Activated effector memory CD4-positive, alpha-beta T cell treated with Interleukin-2 at 50 U/mL for 16 hours (primary cell): Measurements from ENCODE around the gene ITGB1BP1.

Source experiments
- DNase-seq: peaks from one replicate; pipeline ENCODE4 v3.0.0-alpha.2; 2020

ITGB1BP1 gene

DNA sequence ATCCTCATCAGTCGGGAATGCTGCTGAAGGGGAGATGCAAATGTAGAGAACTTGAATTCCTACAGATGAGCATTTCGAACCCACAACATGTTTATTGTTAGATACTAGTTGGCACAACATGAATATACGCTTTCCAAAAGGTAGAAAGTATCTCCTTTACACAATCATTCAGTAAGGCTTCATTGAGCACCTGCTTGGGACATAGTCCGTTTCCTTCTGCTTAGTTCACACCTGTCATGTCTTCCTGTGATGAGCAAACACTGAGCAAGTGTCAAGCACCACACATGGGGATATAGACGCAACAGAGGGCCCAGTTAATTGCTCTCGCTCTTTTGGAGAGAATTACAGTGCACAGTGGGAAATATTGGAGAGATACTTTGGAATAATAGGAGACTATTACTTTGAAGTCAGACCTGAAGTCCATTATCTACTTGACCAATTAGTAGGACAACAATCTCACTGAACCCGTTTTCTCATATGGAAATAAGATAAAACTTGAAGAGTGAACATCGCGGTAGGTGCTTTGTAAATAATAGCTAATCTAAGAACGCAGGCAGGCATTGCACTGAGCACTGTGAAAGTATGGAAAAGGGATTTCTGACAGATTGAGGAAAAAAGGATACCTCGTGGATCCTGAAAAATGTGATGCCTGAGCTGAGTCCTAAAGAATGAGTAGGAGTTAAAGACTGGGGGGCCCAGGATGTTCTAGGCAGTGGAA is 1.3 kb upstream of the ITGB1BP1 start:
- no peak for DNase-seq

DNA sequence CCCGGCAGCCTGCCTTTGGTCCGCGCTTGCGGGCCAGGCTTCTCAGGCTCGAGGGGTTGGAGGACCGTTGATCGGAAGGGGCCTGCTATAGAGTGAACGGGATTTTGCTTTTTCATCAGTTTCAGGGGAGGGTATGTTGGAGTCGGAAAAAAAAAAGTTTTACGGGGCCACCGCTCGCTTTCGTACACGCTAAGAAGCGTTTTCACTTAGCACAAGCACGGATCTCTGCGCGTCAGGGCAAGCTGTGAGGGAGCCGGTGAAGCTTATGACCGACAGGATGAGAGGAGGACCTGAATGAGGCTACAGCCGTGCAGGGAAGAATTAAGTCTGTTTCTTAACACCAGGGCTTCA is 569 bp upstream of the ITGB1BP1 start:
- peak; percentile 18 for DNase-seq

DNA sequence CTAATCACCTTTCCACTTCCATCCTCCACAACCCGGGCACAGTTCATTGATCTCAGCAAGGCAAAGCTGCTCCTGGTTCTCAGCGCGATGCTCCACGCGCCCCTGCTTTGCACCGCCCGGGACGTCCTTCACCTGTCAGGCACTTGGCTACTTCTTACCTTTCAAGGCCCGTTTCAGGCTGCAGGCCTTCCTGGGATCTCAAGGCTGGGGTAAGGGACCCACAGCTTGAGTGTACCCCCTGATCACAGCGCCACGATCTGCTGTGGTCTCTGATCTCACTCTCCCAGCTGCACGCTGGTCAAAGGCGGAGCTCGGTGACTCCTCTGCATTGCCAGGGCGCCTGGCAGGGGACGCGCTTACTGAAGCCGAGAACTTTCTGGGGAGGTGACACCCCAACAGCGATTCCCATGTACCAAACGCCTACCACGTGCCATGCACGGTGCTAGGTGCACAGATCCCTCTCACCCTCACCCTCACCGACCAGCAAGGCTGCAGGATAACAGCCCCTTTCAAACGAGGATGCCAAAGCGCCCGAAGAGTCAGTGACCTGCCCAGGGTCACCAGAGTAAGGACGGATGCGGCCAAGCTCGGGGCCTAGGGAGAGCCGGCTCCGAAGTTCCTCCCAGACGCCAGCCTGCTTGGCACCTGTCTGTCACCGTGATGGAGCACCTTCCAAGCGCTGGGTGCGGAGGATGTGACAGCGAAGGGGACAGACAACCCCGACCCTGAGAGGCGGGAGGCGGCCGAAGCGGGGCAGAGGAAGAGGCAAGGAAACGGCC is 818 bp downstream of the ITGB1BP1 start:
- peak; percentile 33 for DNase-seq

DNA sequence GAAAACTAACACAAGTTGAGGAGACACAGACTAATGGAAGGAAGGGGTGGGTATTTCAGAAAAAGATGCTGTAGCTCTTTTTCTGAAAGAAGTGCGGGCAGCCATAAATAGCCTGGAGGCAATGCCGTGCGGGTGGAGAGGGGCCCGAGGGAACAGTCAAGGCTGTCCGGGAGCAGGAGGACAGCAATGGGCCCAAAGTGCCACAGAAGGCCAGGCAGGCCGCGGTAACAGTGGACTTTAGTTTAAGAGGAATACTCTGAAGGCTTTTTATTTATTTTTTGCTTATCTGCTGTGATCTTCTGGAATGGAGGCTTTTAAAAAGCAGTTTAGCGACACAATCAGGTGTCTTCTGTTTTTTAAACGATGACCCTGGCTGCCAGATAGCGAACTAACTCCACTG is 2.8 kb downstream of the ITGB1BP1 start:
- DNase-seq: no peak

DNA sequence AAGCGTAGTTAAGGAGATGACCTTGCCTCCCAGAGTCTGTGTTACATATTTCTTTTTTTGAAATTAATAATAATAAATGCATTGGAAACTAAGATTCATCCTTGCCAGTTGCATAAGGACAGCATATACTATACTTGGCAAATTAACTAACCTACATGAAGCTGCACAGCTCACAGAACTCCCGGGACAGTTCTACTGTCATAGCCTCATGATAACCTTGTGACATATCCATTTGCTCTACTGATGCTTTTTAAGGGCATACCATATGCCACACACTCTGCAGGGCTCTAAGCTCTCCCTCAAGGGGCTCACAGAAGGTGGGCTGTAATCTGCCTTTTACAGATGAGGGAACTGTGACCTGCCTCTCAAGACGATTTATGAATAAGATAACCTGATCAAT is 3.8 kb downstream of the ITGB1BP1 start:
- no peak for DNase-seq

DNA sequence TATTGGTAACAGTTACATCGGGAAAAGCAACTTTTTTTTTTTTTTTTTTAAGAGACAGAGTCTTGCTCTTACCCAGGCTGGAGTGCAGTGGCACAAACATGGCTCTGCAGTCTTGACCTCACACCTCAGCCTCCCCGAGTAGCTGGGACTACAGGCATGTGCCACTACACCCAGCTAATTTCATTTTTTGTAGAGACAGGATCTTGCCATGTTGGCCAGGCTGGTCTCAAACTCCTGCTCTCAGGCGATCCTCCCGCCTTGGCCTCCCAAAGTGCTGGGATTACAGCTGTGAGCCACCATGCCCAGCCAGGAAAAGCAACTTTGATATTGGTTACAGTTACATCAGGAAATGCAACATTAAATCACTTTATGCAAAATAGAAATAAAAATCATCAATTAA is 4.6 kb downstream of the ITGB1BP1 start:
- DNase-seq: no peak

DNA sequence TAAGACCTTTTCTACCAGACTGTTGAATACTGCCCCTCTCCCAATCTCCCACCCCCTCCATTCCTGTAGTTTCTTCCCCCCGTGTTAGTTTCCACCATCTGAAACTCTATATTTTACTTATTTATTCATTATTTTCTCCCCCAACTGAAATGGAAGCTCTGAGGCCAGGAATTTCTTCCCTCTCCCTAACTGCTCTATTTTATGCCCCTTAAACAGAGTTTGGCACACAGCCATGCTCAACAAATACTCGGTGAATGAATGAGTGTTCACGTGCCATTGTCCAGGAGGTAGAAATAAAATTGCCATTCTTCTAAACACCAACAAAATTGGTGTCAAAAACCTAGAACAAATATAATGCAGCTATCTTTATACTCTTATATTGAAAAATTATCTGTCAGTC is 5.6 kb downstream of the ITGB1BP1 start:
- DNase-seq: no peak

DNA sequence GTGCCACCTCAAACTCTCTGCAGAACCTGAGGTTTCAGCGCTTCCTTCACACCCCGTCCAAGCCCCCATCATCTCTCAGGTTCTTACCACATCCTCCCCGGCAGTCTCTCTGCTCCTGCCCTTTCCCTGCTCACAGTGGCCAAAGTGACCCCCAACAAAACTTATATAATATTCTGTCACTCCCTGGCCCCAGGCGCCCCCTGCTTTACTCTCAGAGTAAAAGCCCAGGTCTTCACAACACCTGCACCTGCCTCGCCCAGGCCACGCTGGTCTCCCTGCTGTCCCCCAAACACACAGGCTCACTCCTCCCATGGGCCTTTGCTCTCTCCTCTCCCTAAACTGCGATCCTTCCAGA is 6.4 kb downstream of the ITGB1BP1 start:
- no peak for DNase-seq

DNA sequence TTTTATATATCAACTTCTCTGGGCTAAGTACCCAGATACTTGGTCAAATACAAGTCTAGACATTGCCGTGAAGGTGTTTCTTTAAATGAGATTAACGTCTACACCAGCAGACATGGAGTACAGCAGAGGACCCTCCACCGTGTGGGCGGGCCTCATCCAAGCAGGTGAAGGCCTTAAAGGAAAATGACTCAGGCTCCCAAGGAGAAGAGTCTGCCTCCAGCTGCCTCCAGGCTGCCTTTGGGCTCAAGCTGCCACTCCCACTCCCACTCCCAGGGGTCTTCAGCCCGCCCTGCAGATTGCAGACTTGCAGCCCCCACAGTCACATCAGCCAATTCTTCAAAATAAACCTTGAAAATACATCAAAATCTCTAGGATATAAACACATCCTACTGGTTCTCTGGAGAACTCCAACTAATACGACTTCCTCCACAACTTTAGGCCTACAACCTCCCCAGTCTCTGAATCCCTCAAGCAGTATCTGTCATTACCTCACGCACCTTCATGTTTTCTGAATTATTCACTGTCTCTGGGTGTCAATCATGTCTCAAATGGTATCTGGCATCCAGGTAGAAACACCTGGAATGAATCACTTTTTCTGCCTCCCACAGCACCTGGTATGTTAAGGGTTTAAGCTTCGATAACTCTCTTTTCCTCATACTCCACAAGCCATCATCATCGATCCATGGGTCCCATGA is 6.9 kb downstream of the ITGB1BP1 start:
- DNase-seq: no peak

DNA sequence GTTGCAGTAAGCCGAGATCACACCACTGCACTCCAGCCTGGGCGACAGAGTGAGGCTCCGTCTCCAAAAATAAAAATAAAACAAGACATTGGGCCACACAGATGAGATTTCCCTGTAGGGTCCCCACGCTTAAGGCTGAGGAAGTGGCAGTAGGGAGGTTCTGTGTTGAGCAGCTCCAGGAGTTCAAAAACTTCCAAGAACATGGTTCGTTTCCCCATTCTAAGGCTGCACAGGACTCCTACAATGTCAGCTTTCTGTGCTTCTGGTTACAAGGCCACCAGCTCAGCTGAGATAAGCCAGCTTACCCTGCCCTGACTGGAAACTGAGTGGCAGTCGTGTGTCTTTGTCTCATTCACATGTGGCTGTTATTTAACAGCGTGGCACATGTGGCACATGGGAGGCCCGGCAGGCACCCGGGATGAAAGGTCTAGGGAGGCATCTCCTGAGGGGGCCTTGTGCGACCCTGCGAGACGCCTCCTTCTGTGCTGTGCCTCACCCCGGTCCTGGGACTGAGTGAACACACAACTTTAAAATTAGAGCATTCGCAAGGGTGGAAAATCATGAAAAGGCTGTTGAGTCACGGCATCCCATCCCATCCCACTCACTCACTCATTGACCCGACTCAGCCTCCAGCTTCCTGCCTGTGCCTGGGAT is 7.7 kb downstream of the ITGB1BP1 start:
- DNase-seq: no peak

DNA sequence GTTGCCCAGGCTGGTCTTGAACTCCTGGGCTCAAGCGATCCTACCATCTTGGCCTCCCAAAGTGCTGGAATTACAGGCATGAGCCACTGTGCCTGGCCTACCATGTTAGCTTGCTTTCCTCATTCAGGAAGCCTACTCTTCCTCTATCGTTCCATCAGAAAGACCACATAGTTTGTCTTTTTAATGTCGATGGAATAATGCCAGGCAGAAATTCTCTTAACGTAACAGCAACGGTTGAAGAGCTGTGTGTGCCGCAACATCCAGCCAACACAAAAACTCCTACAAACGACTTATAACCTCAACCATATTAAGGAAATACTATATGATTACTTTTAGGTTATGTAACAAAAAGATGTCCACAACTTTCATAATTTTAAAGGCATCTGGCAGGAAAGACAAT is 10.5 kb downstream of the ITGB1BP1 start:
- DNase-seq: no peak

DNA sequence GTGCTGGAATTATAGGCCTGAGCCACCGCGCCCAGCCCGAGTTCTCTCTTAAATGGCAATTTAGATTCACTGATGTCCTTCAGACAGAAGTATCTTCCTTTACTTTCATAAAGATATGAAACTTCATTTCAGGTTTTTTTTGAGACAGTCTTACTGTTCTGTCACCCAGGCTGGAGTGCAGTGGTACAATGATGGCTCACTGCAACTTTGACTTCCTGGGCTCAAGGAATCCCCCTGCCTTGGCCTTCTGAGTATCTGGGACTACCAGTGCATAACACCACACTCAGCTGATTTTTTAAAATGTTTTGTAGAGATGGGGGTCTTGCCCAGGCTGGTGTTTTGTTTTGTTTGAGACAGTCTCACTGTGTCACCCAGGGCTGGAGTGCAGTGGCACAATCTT is 13.2 kb downstream of the ITGB1BP1 start:
- DNase-seq: no peak

DNA sequence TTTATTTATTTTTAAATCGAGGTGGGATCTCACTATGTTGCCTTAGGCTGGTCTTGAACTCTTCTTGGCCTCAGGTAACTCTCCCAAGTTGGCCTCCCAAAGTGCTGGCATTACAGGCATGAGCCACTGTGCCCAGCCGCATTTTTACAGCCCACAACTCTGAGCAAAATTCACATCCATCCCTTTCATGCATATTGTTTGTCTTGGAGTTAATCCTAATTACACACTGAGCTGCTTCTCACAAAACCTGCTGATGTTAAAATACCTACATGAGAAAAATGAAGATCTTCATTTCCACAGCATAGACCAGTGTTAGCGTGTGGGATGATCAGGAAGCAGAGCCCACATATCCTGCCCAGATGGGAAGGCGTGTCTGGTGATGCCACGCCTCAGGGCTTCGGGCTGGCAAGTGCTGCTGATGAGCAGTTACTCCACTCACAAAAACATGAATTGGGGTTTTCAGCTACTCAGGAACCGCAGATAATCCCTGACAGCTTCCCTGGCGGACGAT is 14.6 kb downstream of the ITGB1BP1 start:
- no peak for DNase-seq

DNA sequence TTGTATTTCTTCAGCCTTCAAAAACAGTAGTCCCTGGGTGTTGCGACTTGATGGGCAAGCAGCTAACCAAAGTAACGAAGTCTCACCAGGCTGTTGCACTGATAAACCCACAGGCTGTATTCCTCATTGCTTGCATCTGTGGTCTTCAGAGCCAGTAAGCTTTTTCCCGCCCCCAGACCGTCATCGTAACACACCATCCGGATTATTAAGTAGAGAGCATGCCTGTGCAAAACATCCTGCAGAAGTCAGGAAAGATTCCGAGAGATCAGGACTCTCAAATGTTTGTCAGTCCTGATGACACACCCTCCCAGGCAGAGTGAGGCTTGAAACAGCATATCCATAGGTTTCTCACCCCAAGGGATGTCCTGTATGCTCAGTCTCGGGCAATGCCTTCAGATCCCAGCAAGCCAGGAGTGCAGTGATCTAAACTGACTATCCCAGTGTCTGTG is 15.9 kb downstream of the ITGB1BP1 start:
- no peak for DNase-seq

DNA sequence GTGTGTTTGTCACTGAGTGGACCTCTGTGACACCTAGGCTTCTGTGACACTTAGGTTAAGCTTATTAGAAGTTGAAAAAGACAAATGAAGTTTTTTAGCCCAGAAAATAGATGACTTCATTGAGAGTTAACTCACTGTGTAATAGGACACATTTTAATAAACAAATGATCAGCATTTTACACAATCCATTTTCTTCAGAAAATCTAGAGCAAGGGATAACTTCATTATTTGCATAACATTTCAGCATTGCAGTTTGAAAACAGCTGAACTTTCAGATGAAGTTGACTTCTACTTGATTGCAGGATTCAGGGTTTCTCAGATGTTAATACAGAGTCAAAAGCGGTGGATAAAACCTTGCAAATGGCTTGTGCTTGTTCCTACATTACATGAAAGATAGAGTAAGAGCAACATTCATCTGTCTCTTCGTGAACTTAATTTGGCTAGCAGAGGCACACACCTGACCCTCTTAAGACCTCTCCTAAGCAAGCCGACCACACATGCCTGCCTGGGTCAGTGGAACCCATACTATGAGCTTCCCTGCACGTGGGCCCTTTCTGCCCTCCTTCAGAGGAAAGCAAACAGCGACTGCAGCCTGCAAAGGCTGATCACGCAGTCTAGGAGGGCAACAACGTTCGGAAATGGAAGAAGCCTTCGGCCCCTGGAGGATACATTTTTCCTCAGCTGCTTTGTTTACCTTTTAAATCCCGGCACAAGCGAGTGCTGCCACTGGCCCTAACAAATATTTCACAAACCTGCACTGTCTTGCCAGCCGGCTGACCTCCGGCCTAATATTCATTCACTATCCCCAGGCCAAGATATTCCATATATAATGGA is 16.6 kb downstream of the ITGB1BP1 start:
- DNase-seq: no peak

DNA sequence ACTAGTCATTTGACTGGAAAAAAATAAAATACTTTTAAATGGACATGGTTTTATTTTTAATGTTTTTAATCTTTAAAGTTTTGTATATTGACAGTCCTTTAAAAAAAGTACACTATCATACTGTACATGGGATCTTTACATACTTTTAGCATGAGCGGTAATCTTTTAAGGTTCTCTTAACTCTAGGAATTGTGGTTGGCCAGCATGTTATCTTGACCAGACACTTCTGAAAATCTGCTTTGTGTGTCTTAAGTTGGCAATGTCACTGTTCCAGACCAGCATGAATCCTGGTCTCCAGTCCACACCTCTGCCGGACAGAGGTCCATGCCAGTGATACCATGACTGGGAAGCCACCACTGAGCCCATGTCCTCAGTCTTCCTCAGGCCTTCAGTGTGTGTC is 17.7 kb downstream of the ITGB1BP1 start:
- no peak for DNase-seq

DNA sequence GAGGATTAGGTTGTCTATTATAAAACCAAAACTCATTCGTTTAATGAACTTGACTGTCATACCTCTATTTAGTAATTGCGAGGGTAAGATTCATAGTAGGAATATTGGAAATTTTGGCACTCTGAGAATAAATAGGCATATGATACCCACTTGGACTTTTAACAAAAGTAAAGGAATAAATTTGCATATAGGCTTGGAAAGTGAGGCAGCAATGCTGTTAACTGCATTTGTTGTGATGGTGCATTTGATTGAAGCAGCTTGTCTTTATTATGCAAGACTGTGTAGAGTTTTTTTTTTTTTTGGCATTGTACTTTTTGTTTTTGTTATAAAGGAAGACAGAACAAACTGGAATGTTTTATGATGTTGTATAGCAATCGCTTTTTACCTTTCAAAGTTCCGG is 18.9 kb downstream of the ITGB1BP1 start:
- no peak for DNase-seq

DNA sequence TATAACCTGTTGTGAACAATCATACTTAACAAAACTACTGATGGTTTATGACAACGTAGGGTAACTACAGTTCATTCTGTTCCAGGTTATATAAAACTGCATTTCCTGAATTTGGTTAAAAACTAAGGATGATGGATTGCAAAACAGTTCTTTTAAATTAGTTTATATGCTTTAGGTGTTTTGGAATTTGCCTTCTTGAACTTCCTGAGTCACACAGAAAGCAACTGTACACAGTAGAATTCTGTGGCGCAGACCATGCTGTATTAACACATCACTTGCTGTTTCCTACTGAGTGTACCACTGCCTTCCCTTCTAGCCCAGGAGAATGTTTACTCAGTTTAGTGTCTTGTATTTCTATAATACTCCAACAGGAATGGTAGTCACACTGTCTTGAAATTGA is 19.4 kb downstream of the ITGB1BP1 start:
- no peak for DNase-seq

DNA sequence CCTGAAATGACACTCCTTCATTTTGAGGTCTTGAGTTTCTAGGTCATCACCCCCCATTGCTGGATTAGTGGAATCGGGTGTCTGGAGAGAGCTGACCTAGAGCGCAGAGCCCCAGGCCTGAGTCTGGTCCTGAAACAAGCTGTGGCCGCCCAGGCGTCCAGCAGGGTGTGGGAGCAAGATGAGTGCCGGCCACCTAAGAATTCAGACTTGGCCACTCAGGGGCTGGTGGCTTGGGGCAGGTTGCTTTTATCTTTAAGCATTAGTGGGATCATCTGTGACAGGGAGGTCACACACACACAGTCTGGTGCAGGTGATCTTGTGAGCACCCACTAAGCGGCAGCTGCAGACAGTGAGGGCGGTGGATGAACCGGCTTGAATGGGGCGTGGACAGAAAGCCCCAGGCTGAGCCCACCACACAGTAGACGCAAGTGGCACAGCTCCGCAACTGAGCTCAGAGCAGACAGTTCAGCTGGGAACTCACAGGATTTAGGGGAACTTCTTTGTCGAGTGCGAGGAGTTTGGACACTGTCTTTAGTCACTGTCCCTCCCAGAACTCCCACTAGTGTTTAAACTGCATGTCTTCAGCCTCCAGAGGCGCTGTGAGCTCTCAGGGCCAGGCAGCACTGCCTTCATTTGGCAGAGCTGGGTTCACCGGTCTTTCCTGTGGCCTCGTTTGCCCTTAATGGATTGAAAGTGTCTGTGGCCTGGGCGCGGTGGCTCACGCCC is 21.5 kb downstream of the ITGB1BP1 start:
- DNase-seq: no peak

DNA sequence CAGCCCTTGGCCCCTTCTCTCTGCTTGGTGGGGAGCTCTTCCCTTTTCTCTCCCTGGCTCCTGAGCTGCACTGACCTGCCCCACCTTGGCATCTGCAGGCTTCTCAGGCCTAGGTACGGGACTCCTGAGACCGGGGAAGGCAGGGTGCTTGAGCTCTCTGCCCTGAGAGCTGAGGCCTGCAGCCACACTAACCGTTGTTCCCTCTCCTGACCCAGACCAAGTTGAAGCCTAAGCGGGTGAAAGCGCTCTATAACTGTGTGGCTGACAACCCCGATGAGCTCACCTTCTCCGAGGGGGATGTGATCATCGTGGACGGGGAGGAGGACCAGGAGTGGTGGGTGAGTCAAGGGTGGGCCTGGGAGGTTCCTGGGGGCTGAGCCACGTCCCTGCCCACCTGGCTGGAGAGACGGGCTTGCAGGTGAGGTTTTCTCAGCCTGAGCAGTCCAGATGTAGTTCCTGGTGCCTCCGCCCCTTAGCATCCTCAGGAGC is 22.2 kb downstream of the ITGB1BP1 start:
- DNase-seq: no peak

DNA sequence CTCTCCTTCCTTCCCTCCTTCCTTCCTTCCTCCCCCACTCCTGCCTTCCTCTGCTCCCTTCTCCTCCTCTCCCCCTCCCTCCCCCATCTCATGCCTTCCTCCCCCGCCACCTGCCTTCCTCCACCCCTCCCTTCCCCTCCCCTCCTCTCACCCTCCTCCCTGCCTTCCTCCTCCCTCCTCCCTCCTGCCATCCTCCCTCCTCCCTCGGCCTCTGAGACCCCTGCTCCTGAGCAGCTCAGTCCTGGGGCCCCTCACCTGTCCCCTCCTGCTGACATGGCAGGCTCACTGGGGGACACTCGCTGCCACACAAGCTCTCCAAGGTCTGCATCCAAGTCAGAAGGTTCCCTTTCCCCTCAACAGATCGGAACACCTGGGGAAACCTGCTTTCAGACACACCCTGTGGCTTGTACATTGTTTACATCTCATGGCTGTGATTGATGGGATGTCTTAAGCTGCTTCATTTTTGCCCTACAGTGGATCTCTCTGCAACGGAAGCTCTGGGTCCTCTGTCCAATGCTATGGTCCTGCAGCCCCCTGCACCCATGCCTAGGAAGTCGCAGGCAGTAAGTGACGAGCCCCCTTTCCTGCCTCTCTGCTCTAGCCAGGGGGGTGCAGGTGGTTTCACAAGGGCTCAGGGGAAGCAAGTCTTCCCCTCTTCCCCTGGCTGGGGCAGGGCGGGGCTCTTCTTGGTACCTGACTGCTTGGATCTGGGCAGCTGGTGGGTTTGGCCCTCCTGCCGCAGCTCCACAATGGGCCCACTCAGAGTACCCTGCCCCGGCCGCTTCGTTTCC is 22.9 kb downstream of the ITGB1BP1 start:
- DNase-seq: no peak
